Measurements from ENCODE around the gene RARB.

GRCh38 chr3:25585361-25586166 is 157.5 kb downstream of the RARB start:
- TF ChIP-seq EZH2 (IDR thresholded peaks at IDR 0.05; ENCODE audit: borderline replicate concordance, low read depth, low read length, poor library complexity, severe bottlenecking) (no peak), CTCF (conservative IDR thresholded peaks at IDR 0.05; ENCODE audit: low read depth, low read length) (no peak)
